Measurements from ENCODE around the gene PLXNA2. TPM values are rescaled to one million over a fixed set of nuclear protein-coding genes. Genes with fewer than 3 reads are reported as not detected.

PLXNA2 gene
- total RNA-seq, 4 donors from 2014 or later = 26.9 to 54.0 (median 46.1) TPM

DNA sequence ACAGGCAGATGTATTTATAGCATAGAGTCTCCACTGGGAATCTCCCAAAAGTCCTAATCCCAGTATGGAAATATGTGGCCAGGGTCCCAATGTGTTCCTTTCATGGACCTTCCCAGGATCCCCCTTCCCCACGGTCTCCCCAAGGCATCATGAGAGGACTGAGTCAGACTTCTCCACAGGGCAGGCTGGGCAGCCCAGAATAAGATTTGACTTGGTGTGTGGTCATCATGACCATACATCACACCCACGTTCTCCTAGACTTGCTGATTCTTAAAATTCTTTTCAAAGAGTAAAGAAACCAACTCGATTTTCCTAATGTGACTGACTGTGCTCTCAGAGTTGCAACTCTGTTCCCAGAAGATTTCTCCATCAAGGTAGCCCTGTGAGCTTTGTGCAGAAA, 239.3 kb downstream of the PLXNA2 start:
- 45 to 49% methylated on average over 2 to 3 of the region's 3 CpGs for WGBS, 2 donors
- H3K4me1 ChIP-seq = no peaks in the 10 kb centered on the region
- no peak overlapping the region for H3K27ac ChIP-seq
- no peaks in the 10 kb centered on the region for H3K27me3 ChIP-seq
- peaks cover 0 to 6% (median 0%) of the 10 kb centered on the region in 3 donors for H3K9me3 ChIP-seq
- intact Hi-C loops (cut with DNase I) = no loop called here
- no peak overlapping the region for H3K4me3 ChIP-seq
- TF ChIP-seq, protein P1, sequence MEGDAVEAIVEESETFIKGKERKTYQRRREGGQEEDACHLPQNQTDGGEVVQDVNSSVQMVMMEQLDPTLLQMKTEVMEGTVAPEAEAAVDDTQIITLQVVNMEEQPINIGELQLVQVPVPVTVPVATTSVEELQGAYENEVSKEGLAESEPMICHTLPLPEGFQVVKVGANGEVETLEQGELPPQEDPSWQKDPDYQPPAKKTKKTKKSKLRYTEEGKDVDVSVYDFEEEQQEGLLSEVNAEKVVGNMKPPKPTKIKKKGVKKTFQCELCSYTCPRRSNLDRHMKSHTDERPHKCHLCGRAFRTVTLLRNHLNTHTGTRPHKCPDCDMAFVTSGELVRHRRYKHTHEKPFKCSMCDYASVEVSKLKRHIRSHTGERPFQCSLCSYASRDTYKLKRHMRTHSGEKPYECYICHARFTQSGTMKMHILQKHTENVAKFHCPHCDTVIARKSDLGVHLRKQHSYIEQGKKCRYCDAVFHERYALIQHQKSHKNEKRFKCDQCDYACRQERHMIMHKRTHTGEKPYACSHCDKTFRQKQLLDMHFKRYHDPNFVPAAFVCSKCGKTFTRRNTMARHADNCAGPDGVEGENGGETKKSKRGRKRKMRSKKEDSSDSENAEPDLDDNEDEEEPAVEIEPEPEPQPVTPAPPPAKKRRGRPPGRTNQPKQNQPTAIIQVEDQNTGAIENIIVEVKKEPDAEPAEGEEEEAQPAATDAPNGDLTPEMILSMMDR (IDR thresholded peaks at IDR 0.05) = no peak
- TF ChIP-seq POLR2A (IDR thresholded peaks at IDR 0.05) = no peak
- no peaks in the 10 kb centered on the region for H3K36me3 ChIP-seq
- no peak for DNase-seq

DNA sequence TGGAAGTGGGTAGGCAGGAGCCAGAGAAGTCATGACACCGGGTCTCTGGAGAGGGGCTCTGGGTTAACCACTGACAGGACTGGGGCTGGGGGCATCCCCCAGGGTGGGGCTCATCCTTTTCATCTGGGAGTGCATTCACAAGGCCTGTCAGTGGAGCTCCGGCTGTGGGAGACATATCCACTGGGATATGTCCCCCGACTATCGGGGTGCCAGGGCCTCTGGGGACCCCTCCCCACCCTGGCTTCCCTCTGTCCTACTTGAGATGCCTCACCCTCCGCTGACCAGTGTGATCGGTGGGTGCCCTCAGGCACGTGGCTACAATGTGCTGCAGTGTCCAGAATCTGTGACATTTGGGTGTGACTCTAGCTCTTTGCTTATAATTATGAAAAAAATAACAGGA, 240.9 kb downstream of the PLXNA2 start:
- Histone ChIP-seq H3K9me3 (peaks cover 0 to 6% (median 0%) of the 10 kb centered on the region in 3 donors), H3K4me3 (no peak overlapping the region), H3K4me1 (no peaks in the 10 kb centered on the region), H3K36me3 (no peaks in the 10 kb centered on the region), H3K27ac (no peak overlapping the region), H3K27me3 (no peaks in the 10 kb centered on the region)
- TF ChIP-seq, protein P1 (IDR thresholded peaks at IDR 0.05) = no peak
- no peak for TF ChIP-seq POLR2A (IDR thresholded peaks at IDR 0.05)
- WGBS, 2 donors = 70 to 79% methylated on average over 2 to 5 of the region's 7 CpGs
- no peak for DNase-seq
- intact Hi-C loops (cut with DNase I) = no loop called here

DNA sequence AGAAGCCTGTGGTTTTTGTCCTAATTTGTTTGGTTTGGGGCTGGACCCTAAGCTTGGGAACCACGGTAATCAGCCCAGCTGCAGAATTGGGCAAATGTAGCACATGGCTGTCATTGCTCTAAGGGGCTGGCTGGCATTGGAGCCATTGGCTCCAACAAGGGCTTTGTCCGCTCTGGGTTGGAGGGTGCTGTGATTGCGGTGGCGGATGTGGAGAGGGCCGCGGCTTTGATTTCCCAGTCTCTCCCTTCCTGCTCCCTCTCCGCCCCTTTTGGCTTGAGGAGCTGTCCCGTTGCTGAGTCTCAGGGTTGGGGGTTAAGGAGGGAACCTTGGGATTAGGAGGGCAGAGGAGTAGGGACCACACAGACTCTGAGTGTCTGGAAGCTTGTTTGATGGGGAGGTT, 241.5 kb downstream of the PLXNA2 start:
- 77 to 85% methylated on average over 2 to 8 of the region's 8 CpGs for WGBS, 2 donors
- intact Hi-C loops (cut with DNase I) = no loop called here
- no peak overlapping the region for H3K4me3 ChIP-seq
- no peaks in the 10 kb centered on the region for H3K36me3 ChIP-seq
- H3K4me1 ChIP-seq = peaks cover 0 to 5% (median 0%) of the 10 kb centered on the region in 3 donors
- no peak overlapping the region for H3K27ac ChIP-seq
- no peaks in the 10 kb centered on the region for H3K27me3 ChIP-seq
- DNase-seq = no peak
- TF ChIP-seq, protein P1 (IDR thresholded peaks at IDR 0.05) = no peak
- no peak for TF ChIP-seq POLR2A (IDR thresholded peaks at IDR 0.05)
- H3K9me3 ChIP-seq = peaks cover 0 to 6% (median 0%) of the 10 kb centered on the region in 3 donors

DNA sequence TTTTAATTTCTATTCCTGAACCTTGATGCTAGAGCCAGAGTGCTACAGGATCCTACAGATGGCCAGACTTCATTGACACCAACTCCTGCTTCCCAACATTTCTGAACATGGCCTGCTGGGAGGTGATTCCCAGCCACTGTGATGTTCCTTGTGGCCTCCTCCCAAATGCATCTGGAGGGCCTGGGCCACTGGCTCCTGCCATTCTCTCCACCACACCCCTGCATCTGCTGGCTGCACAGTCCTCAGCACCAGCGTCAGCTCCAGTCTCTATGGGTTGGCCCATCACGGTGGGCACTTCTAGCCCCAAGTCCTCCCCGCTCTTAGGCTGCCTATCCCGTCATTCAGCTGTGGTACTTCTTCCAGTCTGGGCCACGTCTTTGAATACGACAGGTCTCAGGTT, 242.1 kb downstream of the PLXNA2 start:
- no peak overlapping the region for H3K27ac ChIP-seq
- H3K4me3 ChIP-seq = no peak overlapping the region
- intact Hi-C loops (cut with DNase I) = no loop called here
- WGBS, 2 donors = 91 to 95% methylated on average over 6 of the region's 6 CpGs
- peaks cover 0 to 6% (median 0%) of the 10 kb centered on the region in 3 donors for H3K9me3 ChIP-seq
- no peaks in the 10 kb centered on the region for H3K27me3 ChIP-seq
- peaks cover 0 to 8% (median 0%) of the 10 kb centered on the region in 3 donors for H3K4me1 ChIP-seq
- H3K36me3 ChIP-seq = no peaks in the 10 kb centered on the region
- TF ChIP-seq POLR2A (IDR thresholded peaks at IDR 0.05) = no peak
- TF ChIP-seq, protein P1 (IDR thresholded peaks at IDR 0.05) = no peak
- no peak for DNase-seq

DNA sequence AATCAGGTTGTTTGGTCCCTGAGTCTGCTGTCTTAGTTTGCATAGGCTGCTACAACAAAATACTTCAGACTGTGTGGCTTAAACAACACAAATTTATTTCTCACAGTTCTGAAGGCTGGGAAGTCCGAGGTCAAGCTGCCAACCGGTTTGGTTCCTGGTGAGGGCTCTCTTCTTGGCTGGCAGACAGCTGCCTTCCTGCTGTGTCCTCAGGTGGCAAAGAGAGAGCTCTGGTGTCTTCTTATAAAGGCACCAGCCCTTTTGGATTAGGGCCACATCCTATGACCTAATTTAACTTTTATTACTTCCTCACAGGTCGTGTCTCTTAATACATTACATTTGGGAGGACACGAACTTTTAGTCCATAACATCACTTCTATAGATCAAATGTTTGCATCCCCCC, 243.7 kb downstream of the PLXNA2 start:
- Histone ChIP-seq H3K27me3 (peaks cover 0 to 6% (median 0%) of the 10 kb centered on the region in 4 donors), H3K9me3 (no peaks in the 10 kb centered on the region), H3K27ac (no peak overlapping the region), H3K4me1 (peaks cover 0 to 8% (median 0%) of the 10 kb centered on the region in 3 donors), H3K4me3 (no peak overlapping the region), H3K36me3 (no peaks in the 10 kb centered on the region)
- no peak for TF ChIP-seq POLR2A (IDR thresholded peaks at IDR 0.05)
- TF ChIP-seq, protein P1 (IDR thresholded peaks at IDR 0.05) = no peak
- intact Hi-C loops (cut with DNase I) = no loop called here
- WGBS, 2 donors = 60 to 62% methylated on average over 2 to 3 of the region's 4 CpGs
- DNase-seq = no peak

Measured in esophagus squamous epithelium (tissue), 5 donors.